Activated CD4-positive, alpha-beta T cell treated with anti-CD3 and anti-CD28 coated beads, Interleukin-2, Interleukin-6, amounts not matched to agents 100 ng/mL and 50 ng/mL, durations not matched to agents 16 hours and 8 hours (primary cell): ENCODE data around the gene C2orf49.
"Not testable (repeated sequence)": the region's sequence is repeated elsewhere in the genome, so short reads cannot be mapped to it uniquely, and the experiment has no call there.

Experiments used
- DNase-seq: peaks from one replicate; pipeline ENCODE4 v3.0.0-alpha.2; 2020

C2orf49 gene

GRCh38 chr2:105321875-105322646, 15.3 kb upstream of the C2orf49 start:
- no peak for DNase-seq

GRCh38 chr2:105323111-105323510, 14.2 kb upstream of the C2orf49 start:
- DNase-seq: no peak

- no peak for DNase-seq
These were observed 13.2 kb upstream of the C2orf49 start for GRCh38 chr2:105324101-105324500.

GRCh38 chr2:105324732-105325131, 12.6 kb upstream of the C2orf49 start:
- DNase-seq: no peak

GRCh38 chr2:105325389-105325963, 11.9 kb upstream of the C2orf49 start:
- no peak for DNase-seq

- DNase-seq: not testable (repeated sequence)
These were observed 10.1 kb upstream of the C2orf49 start for GRCh38 chr2:105327271-105327670.

GRCh38 chr2:105327690-105328089, 9.7 kb upstream of the C2orf49 start:
- DNase-seq: no peak

- peak; percentile 35 for DNase-seq
These were observed 8.8 kb upstream of the C2orf49 start for GRCh38 chr2:105328281-105329196.

GRCh38 chr2:105329197-105329554, 8.2 kb upstream of the C2orf49 start:
- peak; percentile 12 for DNase-seq

- DNase-seq: peak; percentile 65
These were observed 7.5 kb upstream of the C2orf49 start, which contains the start of gene TGFBRAP1 for GRCh38 chr2:105329561-105330495. Gene TGFBRAP1 (minus strand): TSS chr2:105329735. CDS start chr2:105308301, 21,434 bp downstream.

GRCh38 chr2:105330681-105331375, 6.5 kb upstream of the C2orf49 start:
- DNase-seq: peak; percentile 21

GRCh38 chr2:105334211-105334610, 3.1 kb upstream of the C2orf49 start:
- no peak for DNase-seq

GRCh38 chr2:105335469-105335868, 1.9 kb upstream of the C2orf49 start:
- no peak for DNase-seq

GRCh38 chr2:105336786-105337121, 586 bp upstream of the C2orf49 start:
- DNase-seq: no peak

- DNase-seq: no peak
These were observed 663 bp downstream of the C2orf49 start for GRCh38 chr2:105338020-105338385.

GRCh38 chr2:105339414-105339813, 2.1 kb downstream of the C2orf49 start:
- no peak for DNase-seq

- no peak for DNase-seq
These were observed 7.5 kb downstream of the C2orf49 start for GRCh38 chr2:105344704-105345345.

- DNase-seq: no peak
These were observed 19.8 kb downstream of the C2orf49 start for GRCh38 chr2:105357122-105357521.

GRCh38 chr2:105358593-105358992, 21.3 kb downstream of the C2orf49 start:
- no peak for DNase-seq

GRCh38 chr2:105361102-105361889, 24.0 kb downstream of the C2orf49 start:
- DNase-seq: peak; percentile 12
